HG03103 (cell line): ENCODE data around the gene SEBOX.

Experiments used
- ATAC-seq: cut with Tn5 transposase; IDR thresholded peaks from one replicate; pipeline ENCODE4 v1.9.1; 2021; ENCODE audit warnings: low read depth; ENCODE audit not compliant: unreplicated experiment

SEBOX gene, protein sequence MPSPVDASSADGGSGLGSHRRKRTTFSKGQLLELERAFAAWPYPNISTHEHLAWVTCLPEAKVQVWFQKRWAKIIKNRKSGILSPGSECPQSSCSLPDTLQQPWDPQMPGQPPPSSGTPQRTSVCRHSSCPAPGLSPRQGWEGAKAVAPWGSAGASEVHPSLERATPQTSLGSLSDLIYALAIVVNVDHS

DNA sequence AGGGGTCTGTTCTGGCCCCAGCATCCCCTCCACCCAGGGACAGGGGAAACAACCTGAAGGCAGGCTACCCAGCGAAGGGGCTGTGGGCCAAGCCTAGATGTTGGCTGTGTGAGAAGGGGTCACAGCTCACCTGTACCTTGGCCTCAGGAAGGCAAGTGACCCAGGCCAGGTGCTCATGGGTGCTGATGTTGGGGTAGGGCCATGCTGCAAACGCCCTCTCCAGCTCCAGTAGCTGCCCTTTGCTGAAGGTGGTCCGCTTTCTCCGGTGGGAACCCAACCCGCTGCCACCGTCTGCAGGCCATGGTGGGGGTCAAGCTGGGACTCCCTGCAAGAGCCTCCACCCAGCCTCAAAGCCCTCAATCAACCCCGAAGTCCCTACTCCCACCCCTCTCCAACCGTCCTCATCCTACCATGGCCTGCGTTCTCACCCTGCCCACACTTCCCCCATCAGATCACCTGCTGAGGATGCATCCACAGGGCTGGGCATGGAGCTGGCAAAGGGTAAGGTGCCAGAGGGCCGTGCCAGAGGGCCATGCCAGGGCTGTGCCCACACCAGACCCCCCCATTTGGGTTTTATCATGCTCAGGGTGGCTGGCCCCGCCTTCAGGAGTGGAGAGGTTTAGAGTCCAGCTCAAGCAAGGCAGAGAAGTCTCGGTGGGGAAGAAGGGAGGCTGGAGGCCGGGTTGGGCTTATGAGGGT is at the start of gene SEBOX:
Gene SEBOX (minus strand): TSS at position 535 of the 699 bp plus-strand sequence. CDS start 48 bp downstream, at position 487.
- no peak for ATAC-seq

DNA sequence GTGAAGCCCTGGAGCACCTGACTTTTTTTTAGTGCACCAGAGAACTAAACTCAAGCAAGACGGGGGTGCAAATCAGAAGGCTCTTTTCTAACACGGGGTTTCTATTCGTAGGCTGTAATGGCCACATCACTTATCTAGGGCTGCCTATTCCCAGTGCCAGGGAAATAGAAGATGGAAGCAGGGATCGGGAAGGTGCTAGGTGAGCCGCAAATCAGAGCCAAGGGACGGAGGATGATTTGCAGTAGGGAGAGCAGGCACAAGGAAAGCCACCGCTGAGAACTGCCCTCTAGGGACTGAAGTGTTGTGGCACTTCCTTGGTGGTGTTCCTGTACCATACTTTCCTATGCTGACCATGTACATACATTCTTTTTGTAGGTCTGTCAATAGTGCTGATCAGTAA is 48.8 kb upstream of the SEBOX start:
- ATAC-seq, result no peak

DNA sequence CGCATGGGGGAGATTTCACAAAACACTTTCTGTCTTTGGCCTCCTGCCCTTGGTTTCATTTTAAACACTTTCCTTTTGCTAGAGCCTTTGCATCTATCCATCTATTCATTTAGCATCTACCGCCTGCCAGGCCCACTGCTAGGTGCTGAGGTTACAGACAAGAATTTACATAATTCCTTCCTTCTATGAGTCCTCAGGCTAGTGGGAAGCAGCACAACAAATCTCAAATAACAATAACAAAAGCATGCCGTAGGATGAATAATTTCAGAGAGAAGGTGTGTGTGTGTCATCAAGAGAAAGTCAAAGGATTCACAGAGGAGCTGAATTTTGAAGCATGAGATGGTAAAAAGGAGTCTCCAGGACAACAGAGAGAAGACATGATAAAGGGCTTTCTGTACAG is 47.1 kb upstream of the SEBOX start:
- no peak for ATAC-seq

DNA sequence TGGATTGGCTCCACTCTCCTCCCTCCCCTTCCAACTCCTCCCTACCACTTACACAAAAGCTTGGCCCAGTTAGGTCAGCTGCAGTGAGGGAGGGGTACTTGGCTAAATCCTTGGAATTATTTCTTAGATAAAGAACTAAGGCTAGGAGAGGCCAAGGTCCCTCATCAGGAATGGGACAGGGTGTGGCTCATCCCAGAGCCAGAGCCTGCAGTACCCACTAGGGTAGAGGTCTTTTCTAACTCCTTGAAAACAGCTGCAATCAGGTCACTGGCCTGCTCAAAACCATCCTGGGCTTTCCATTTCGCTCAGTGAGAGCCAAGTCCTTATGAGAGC is 42.9 kb upstream of the SEBOX start:
- no peak for ATAC-seq

DNA sequence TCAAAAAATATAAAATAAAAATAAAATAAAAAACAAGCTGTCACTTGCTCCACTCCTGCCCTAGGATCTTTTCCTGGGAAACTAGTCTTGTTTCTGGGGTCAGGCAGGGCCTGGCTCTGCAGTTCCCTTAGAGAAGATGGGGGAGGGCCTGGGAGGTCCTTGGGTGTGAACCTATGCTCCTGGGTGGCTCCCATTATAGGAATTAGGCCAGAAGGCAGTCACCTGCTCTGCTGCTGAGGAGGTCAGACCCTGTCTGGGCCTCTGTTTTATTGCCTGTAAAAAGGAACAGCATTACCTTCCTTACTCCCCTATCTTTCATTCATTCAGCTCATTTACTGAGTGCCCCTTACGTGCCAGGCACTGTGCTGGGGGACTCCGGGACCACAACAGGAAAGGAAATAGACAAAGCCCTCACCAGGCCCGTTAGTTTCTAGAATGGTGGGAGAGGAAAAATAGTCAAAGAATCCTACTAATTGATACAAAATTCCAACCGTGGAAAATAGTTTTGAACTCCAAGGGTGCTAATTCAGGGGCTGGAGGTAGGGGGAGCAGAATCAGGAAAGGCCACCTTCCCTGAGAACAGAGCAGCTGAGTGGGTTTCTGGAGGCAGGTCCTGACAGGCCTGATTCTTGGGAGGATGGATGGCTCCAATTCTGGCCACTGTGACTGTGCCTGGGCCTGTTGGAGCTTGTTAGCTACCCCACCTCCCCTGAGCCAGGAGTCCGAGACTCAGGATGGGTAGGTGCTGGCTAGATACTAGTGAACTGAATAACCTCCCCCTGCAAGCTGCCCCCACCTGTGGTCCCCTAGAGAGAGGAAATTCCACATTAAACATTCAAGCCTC is 42.4 kb upstream of the SEBOX start:
- ATAC-seq, result no peak

DNA sequence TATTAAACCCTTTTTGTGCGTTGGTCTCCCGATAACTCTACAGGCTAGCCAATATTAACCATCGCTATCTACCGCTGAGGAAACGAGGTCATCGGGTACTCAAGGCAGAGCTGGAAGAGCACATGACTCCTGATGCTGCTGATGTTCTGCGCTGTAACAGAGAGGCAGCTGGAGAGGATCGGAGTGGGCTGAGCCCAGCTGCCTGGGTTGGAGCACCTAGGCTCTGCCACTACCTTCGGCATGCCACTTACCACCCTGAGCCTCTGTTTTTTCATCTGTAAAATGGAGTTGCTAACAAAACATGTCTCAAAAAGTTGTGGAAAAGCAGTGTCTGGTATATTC is 41.4 kb upstream of the SEBOX start:
- ATAC-seq, result no peak

DNA sequence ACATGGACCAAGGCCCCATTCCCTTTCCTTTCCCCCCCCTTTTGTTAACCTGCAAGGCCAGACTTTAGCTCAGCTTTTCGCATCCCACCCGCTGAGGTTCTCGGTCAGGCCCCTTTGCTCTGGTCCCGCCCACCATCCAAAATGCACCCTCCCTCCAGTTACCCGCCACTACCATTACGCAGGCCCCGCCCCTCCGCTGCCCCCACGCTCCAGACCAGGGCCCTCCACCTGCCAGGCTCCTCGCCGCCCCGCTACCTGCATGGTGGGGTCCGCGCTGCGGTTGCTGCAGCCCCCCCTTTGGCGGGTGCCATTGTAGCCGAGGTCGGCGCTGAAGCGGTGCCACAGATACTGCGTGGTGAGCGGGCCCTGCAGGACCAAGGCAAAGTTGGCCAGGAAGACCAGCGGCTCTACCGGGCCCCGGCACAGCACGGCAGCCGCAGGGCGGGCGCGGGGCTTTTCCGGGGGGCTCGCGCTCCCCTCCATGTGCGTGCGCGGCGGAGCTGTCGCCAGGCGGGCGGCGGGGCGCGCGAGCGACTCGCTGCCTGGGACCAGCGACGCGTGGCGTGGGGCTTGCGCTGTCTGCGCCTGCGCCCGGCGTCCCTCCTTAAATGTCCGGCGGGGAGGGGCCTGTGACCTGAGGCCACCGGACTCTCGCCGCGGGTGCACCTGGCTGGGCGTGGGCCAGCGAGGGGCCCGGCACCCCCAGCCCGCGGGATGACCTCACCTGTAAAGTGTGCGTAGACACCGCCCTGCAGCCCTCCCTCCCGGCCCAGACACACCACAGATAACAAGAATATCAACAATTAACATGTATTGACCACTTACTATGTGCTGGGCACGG is 40.9 kb upstream of the SEBOX start, which contains the start of gene SLC46A1:
Gene SLC46A1 (minus strand): TSS at position 581 of the 841 bp plus-strand sequence. CDS start 98 bp downstream, at position 483.
- no peak for ATAC-seq

DNA sequence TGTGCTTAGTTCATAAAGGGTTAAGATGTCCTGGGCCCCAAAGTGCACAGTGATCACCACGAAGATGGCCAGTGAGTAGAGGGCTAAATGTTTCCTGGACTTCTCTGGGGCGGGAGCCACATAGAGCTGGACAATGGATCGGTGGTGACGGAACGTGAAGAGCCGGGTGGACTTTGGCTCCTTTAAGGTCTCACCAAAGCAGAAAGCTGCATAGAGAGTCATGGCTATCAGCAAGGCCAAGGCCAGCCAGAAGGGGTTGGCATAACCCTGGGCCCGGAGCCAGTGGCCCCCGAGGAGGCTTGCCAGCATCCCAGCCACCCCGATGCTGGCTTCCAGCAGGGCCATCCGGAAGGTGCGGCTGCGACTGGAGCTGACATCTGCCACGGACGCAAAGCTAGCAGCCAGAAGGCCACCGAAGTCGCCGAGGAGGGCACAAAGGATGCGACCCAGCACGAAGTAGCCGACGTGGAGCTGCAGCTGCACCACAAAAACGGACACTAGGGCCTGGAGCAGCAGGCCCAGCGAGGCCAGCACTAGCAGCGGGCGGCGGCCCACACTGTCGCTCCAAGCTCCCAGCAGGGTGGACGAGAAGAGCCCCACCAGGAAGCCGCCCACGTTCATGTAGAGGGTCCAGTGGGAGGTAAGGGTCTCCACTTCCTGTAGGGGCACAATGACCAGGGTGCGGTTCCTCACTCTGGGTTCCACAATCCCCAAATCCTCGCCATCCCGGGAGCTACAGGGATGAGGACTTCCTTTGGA is 40.0 kb upstream of the SEBOX start:
- ATAC-seq, result no peak

DNA sequence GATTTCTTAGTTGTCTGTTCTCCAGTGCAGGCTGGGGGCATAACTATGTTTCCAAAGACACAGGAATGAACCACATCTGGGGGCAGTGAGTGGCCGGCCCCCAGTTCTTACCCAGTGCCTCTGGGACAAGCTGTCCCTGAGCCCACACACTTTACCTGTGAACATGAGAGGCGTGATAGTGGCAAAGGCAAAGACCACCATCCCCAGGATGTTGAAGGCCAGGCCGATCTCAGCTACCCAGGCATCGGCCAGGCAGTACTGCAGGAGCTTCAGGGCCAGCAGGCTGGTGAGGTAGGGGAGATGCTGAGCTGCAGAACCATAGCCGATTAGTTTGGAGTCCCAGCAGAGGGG is 39.4 kb upstream of the SEBOX start:
- no peak for ATAC-seq

DNA sequence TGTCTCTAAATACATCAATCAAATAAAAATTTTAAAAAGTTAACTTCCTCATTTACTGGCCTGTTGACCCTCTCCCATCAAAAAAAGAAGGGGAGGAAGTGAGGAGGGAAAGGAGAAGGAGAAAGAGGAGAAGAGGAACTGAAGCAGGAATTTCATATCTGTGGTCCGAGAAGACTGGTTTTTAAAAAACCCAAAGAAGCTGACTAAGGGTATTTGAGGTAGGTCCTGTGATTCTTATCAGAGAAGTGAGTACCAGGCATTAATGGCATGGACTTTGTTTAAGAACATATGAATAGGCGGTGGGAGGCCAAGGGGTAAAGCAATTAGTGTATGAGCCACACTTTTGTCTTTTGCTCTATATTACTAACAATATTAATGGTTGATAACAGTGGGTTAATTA is 39.0 kb upstream of the SEBOX start:
- ATAC-seq, result no peak

DNA sequence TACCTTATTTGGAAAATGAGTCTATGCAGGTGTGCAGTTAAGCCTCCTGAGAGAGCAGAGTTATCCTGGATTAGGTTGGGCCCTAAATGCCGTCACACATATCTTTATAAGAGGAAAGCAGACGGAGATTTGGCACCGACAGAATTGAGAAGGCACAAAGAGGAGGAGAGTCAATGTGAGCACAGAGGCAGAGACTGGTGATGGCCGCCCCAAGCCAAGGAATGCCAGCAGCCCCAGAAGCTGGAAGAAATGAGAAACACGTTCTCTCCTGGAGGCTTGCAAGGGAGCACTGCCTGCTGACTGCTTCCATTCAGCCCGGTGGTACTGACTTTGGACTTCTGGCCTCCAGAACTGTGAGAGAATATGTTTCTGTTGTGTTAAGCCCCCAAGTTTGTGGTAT is 37.8 kb upstream of the SEBOX start:
- ATAC-seq, result no peak

DNA sequence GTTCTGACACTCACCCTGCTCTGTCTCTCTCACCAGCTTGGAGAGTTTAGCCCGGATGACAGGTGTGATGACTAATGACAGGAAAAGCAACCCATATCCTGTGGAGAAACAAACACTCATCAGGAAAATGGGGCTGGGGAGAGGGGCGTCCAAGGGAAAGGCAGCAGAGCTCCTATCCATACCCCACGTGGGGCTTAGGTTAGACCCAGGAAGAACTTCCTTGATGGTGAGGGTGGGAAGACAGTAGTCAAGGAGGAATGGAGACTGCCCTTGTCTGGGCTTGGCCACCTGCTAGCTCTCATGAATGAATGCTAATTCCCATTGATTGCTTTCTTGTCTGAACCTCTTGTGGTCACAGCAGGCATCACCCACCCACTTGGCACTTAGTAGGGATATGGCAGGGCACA is 37.2 kb upstream of the SEBOX start:
- ATAC-seq, result no peak

DNA sequence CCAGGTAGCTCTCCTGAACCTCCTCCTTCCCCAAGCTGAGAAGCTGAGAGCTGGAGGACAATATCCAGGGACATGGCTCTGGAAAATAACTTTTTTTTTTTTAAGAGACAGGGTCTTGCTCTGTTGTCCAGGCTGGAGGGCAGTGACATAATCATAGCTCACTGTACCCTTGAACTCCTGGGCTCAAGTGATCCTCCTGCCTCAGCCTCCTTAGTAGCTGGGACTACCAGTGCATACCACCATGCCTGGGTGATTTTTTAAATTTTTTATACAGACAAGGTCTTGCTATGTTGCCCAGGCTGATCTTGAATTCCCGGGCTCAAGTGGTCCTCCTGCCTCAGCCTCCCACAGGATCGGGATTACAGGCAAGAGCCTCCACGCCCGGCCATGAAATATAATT is 34.8 kb upstream of the SEBOX start:
- ATAC-seq, result no peak

DNA sequence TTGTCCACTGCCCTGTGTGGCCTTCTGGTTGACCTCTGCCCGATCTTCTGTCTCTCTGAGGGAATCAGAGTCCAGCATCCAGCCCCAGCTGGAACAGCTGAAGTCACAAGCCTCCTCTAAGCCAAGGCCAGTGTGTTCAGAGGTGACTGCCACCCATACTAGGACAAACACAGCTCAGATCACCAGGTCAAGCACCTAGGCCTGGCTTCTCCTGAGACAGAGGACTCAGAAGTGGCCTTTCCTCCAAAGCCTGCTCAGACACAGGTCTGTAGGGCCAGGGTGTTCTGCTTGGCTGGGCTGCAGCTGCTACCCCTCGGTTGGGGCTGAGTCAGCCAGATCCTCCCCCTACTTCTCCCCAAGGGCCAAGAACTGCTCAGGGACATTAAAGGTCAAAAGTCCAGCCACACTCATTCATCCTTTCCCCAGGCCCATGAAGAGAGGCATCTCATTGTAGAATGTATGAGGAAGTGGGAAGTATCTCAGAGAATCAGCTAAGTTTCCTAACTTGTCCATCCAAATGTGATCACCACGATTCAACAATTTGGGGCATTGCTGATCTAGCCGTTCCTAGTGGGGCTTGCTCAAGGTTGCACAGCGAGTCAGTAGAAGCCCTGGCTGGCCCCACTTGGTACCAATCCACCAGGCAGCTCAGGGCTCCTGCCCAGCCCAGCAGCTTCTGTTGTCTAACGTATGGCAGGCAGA is 33.4 kb upstream of the SEBOX start:
- no peak for ATAC-seq

DNA sequence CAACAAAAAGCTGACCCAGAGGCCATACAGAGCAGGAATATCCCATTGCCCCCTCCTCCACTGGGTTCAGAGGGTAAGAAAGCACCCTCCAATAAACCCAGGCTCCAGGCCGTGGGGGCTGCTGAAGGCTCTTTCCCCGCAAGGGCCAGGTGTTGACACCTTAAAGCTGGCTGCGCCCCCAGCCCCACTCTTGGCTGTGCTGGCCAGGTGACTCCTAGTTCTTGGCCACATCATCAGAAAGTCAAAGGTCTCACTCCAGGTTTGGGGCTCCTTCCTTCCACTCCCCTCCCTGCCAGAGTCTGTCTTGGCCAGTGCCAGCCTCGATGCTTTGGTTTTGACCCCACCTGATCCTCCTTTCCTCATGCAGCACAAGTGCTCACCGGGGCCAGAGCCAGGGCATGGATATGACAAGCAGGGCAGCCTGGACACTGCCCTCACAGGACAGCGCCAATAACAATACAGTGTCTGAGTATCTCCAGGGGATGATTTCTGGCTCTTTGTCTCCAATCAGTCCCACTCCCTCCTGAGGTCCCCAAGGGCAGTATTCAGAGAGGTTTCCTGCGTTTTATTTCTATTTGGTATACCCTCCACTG is 32.8 kb upstream of the SEBOX start:
- no peak for ATAC-seq

DNA sequence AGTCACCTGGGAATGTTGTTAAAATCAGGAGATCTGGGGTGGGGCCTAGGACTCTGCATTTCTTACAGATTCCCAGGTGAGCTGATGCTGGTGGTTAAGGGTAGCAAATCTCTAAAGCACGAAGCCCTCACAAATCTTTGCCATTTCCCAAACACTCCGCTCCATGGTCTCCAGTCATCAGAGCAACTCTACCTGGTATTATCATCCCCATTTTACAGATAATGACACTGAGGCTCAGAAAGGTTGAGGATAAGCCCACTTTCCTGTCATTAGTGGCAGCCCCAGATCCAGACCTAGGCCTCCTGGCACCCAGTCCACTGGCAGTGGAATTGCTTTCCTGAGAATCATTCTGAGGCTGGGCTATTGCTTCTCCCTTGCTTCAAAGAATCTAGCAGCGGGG is 32.3 kb upstream of the SEBOX start:
- ATAC-seq, result no peak

DNA sequence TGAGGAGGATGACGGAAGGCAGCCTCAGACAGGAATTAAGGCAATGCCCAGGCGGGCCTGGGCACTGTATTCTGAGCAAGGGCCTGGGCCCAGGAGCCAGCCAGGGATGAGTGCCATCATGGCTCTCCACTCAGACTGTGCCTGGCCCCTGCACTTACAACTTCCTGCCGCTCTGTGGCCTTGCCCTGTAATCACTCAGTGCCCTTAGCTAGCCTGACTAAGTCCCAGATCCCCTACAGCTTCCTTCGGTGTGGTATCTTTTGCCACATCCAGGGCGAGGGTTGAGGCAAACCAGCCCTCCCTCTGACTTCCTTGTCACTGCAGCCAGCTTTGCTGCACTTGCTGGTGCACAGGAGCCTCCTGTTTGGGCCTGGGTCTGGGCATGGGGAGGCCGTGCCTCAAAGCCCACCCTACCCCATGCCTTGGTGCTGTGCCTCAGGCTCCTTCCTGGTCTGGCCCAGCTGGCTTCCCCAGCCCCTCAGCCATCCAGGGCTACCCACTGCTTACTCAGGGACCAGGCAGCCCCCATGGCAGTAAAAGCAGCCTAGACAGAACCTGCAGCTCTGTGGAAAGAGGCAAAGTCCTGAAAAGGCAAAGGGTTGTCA is 31.7 kb upstream of the SEBOX start:
- ATAC-seq, result no peak

DNA sequence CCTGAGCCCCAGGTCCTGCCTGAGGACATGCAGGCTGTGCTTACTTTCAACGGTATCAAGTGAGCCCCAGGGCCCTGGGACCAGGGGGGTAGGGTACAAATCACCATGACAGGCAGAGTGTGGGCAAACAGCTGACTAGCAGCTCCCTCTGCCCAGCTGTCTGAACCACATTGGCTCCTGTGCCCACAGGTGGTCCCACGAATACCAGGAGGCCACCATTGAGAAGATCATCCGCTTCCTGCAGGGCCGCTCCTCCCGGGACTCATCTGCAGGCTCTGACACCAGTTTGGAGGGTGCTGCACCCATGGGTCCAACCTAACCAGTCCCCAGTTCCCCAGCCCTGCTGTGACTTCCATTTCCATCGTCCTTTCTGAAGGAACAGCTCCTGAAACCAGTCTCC is 31.0 kb upstream of the SEBOX start:
- no peak for ATAC-seq

DNA sequence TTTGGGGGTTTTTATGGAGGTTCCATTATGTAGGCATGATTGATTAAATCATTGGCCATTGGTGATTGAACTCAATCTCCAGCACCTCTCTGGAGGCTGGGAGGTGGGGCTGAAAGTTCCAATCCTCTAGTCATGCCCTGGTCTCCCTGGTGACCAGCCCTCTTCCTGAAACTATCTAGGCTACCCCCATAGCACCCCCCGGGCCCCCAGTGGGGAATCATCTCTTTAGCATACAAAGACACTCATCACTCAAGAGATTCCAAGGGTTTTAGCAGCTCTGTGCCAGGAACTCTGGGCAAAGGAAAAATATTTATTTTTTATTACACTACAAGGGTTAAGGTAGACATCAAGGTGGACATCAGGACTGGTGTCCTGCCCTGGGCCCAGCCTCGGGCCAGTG is 30.4 kb upstream of the SEBOX start:
- ATAC-seq, result no peak
